HG03064 (cell line): ENCODE measurements around the gene MYF6.

Experiments
- ATAC-seq: cut with Tn5 transposase; IDR thresholded peaks from one replicate; pipeline ENCODE4 v1.9.1; 2021; ENCODE audit warnings: low read depth; ENCODE audit not compliant: unreplicated experiment

The MYF6 gene

DNA sequence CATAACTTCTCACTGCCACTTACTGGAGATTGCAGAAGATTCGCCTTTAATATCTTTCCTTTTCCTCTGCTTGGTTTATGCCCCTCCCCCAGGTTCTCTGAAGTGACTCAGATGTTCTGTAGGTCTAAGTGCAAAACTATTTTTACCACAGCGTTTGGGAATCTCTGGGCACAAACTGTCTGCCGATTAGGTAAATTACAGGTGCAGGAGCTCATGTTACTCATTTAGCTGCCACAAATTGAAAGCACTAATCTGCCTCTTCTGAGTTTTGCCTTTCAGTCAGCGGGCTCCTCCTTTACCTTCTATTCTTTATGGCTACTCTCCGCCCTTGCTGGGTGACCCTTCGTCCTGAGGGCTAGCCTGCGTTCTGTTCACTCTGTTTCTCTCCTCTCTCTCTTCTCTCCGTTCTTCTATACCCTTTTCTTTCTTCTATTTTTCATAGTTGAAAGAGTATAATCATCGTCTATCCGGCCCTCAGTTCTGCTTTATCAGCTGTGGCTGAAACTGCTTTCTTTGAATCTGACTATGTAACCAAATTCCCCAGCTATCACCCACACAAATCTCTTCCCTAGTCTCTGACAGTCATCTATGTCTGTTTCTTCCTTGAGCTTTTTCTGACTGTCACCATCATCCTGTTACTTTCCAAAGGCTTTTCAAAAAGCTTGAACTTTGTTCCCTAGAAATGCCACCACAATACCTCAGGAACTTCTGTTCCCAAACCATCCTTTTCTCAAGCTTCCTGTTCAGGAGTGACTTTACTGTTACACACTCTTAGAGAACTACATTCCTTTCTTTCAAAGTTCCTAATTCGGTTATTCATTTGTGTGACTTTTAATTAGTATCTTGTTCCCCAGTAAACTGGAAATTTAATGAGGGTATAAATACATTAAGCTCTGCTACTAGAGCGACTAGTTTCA, 4.3 kb upstream of the MYF6 start:
- peak; percentile 60 for ATAC-seq

DNA sequence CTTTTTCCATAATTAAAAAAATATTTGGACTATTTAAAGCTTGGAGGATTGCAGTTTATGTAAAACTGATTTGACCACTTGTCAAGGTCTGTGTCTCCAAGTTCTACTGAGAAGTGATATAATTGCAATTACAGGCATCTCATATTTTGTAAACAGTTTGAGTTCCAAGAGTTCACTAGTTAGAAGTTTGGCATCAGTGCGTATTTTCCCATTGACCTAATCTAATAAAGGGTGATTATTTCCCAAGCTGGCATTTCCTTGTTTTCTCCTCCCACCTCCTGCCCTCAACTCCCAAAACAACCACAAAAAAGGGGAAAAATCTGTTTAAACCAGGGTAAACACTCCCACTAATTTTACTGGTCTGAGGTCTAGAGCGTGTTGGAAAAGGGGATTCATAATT, 3.0 kb upstream of the MYF6 start:
- ATAC-seq = no peak

DNA sequence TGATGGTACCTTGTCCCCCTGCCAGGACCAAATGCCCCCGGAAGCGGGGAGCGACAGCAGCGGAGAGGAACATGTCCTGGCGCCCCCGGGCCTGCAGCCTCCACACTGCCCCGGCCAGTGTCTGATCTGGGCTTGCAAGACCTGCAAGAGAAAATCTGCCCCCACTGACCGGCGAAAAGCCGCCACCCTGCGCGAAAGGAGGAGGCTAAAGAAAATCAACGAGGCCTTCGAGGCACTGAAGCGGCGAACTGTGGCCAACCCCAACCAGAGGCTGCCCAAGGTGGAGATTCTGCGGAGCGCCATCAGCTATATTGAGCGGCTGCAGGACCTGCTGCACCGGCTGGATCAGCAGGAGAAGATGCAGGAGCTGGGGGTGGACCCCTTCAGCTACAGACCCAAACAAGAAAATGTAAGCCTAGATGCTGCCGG, 410 bp downstream of the MYF6 start:
- ATAC-seq = no peak

DNA sequence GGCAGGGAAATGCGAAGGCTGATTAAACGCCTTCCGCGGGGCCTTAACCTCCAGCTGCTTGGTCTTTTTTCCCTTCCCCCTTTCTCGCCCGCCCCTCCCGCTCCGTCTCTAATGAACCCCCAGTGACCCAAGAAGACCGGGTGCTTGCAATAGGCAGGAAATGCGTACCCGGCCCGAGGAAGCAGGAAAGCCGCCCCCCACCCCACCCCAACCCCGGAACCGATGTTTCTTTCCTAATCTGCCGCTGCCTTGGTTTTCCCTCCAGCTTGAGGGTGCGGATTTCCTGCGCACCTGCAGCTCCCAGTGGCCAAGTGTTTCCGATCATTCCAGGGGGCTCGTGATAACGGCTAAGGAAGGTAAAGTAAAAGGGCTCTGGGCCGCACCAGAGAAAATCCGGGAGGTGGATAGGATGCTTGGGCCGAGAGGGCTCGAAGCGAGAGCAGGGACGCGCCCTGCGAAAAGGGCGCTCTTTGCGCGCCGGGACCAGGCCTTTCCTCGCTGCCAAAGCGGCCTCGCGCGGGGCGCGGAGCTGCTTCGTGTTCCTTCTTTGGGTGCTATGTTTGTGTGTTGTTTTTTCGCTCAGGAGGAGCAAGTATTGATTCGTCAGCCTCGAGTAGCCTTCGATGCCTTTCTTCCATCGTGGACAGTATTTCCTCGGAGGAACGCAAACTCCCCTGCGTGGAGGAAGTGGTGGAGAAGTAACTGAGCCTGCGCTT, 983 bp downstream of the MYF6 start:
- ATAC-seq = no peak

DNA sequence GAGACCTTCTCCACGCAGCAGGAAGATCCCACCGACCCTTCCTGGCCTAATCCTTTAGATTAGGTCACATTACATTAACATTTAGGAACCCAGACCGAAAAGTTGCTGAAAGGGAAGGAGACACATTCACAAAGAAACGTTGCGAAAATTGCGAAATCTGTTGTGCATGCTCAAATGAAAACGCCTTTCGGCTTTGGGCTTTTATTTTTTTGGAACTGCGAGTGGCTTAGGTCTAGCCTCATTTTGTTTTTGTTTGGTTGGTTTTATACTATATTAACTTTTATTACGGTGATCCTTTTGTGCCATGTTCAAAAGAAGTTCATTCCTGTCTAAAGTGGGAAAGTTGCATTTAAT, 1.5 kb downstream of the MYF6 start:
- no peak for ATAC-seq

DNA sequence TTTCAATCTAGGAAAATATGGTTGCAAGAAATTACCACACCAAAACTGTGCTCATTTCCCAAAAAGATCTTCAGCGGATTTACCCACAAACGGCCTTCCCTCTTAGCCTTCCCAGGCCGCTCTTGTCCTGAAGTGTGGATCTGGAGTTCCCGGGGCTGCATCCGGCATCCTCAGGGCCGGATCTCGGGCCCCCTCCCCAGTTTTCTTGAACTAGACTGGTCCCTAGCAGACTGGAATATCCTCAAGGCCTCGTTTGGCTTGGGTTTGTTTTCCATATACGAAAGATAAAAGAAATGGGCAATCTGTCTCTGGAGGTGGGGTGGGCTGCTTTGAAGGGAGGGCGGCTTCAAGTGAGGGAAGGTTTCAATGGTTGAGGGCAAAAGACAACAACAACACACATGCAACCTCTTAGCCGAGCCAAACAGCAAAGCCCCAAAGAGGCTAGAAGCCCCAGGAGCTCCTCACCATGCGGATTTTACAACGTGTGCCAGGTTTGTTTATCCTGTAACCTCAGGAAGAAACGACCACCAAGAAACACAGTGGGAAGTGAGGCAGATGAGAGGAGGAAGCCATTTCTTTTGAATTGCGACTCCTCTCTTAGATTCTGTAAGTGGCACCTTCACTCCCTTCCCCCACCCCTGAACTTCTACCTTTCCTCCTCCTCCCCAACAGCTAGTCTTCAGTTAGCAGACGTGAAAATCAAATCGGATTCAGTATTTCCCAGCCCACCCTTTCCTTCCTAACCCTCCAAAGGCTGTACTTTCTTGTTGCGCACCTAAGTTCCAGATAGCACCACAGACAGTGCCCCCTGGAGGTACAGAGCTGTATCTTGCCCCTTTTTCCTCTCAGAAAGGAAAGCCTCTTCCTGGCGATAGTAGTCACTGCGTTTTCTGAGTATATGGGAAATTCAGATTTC, 2.6 kb downstream of the MYF6 start:
- no peak for ATAC-seq

DNA sequence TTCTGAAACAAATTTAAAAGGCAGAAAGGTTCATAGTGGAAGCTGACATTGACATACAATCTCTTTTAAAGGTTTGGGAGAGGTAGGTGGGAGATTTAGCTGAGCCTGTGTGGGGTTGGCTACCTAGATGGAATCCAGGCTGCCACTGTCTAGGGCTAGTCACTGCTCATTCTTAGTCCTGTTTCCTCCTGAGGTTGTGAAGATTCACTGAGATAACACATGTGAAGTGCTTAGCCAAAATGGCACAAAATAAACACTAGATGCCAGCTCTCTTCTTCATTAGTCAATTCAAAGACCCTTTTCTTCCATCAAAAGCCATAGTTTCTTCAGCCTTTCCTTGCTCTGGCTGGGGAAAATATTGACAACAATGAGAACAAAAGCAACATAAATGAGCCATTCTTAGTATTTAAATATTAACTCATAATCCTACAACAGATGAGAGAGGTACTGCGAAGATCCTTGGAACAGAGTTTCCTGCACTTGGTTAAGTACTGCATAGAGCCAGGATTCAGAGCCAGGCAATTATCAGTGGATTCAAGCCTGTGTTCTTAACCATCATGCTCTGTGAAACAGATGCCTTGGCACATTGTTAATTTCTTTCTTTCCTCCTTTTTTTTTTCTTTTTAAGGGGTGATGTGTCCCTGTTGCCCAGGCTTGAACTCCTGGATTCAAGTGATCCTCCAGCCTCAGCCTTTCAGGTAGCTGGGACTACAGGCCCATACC, 3.5 kb downstream of the MYF6 start:
- ATAC-seq = no peak

DNA sequence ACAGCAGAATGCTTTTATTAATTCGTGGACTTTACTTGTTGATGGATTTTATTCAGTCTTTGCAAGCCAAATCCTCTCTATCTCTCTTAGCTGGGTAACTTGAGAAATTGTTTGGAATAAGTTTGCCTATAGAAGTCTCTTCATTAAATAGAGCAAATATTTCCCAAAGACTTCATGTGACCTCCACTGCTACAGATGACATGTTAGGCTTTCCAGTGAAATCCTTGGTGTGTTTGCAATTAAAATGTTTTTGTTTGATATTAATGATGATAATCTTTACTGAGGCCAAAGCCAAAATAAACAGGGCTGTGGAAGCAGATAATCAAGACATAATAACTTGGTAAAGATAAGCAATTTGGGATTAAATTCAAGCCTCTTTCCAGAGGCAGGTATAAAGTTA, 4.4 kb downstream of the MYF6 start:
- no peak for ATAC-seq

DNA sequence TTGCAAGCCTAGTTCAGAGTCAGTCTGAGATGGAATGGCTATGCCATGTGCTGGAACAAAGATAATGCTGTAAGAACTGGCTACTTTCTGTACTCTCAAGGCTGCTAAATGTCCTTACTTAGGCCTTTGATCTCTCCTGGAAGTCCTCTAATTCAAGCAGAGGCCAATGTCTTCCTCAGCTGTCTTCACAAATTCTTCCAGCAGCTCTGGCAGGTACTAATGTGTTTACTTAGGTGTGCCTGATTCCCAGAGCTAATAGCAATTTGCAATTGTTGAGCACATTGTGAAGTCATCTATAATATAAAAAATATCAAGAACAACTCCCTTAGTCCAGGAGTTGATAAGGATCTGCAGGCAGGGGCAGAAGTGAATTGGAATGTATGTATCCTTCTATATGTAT, 5.4 kb downstream of the MYF6 start:
- no peak for ATAC-seq

DNA sequence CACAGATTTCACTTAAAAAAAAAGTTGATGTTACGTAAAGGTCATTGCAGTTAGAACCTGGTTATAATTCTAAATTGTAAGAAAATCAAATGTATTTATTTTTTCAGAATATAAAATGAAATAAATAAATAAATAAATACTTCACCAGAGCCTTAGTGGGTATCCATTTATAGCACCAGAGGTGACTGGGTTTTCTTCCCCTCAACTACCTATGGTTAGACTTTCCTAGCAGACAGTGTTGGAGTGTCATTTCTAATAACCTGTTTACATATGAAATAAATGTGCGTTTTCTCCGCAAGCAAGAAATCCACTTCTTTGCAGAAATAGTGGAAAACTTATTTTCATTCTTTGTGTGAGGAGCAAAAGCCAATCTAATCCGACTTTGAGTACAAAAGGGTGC, 6.0 kb downstream of the MYF6 start:
- ATAC-seq = no peak

DNA sequence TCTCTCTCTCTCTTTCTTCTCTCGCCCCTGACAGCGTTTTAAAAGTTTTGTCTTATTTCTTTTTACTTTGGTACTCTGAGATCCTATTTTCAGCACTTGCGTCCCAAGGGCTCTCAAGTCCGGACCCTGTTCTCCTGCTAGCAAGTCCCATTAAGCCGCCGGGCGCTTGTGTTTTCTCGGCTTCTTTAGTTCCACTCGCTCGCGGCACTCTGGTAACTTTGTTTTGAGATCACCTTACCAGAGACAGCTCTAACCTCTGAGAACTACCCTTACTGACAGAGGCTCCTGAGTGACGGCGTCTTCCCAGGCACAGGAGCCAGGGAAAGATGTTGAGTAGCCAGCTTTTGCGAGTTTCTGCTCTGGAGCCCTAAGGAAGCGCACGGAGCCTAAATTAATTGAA, 6.6 kb downstream of the MYF6 start:
- no peak for ATAC-seq

DNA sequence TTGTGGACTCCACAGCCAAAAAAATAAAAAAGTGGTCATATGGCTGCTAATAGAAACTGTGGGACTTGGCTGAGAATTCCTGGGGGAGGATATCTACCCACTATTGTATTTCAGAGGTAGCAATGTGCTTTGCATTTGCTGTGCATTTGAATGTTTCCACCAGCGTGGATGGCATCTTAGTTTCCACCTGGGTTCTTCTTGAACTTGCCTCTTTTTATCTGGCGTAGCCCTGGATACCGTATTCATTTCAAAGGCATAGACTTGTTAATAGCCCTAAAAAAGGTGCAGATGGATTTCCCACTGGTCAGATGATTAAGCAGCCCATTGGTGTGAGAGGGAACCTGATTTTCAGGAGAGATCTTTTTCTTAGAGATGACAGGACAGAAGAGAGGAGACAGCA, 7.4 kb downstream of the MYF6 start:
- ATAC-seq = no peak

DNA sequence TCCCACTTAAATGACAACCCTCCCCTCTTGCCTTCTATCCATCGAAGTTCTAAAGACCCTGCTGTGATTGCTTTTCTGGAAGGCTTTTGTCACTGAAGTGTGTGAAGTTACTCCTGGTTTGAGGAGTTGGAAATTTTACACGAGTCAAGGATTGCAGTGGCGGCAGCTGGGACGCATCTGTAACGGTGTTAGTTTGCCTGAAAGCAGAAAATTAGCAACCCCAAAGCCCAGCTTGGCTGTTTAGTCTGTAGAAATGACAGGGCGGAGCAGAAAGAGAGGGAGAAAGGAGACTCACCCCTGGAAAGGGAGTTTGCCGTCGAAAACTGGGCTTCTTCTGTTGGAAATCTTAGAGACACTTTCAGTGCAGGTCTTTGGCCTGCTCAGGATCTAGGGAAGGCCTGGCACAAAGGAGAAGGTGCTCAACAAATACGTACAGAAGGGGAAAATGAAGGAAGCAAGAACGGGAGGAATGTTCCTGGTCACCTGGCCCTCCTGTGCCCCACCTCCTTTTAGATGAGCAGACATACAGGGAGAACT, 8.3 kb downstream of the MYF6 start:
- ATAC-seq = no peak

DNA sequence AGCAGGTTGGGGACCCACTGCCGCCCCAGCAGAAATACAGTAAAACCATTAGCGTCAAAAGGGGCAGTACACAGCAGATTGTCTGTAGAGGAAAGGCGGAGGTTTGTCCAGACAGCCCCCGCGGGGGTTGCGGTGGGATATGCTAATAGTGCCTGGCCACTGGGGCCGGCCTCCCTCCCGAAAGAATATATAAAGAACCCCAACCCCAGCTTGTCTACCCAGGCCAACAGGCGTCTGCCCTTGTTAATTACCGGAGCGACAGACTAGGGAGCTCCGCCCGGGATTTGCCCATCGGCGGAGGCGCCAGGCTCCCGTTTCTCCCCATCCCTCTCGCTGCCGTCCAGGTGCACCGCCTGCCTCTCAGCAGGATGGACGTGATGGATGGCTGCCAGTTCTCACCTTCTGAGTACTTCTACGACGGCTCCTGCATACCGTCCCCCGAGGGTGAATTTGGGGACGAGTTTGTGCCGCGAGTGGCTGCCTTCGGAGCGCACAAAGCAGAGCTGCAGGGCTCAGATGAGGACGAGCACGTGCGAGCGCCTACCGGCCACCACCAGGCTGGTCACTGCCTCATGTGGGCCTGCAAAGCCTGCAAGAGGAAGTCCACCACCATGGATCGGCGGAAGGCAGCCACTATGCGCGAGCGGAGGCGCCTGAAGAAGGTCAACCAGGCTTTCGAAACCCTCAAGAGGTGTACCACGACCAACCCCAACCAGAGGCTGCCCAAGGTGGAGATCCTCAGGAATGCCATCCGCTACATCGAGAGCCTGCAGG, 9.4 kb downstream of the MYF6 start, which contains the start of gene MYF5:
Gene MYF5, plus strand, starts transcription at position 217 of the 774 bp plus-strand sequence. Its CDS starts 152 bp downstream, at position 369.
- no peak for ATAC-seq

DNA sequence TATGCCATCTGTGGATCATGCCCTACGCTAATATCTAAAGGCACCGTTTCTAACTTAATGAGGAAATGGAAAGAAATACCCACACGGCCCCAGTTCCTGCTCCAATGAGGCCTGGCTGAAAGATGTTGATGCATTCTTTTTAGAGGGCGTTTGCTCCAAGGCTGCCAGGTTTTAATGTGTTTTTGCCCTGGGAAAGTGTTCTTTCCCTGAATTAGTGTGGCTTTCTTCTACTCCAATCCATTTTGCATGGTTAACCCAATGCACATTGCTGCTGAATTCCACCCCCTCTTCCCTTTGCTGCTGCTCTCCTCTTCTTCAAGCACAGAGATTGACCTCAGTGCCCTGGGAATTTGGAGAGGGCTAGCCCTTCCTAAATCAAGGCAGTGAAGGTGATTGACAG, 10.4 kb downstream of the MYF6 start:
- ATAC-seq = no peak

DNA sequence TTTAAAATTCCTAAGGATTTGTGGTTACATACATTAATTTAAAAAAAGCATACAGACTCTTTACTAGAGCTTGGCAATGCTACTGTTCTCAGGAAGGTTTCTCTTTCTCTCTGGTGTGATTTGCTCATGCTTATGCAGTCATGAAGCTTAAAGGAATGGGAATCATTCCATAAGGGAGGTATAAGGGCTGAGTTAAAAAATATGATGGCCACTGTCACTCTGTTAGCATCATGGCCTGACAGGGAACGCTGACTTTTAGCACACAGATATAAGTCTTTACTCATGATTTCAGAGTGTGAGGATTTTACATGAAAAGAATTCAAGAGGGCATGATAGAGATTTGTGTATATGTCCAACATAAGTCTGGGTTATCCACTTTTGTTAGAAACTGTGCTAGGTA, 13.1 kb downstream of the MYF6 start:
- no peak for ATAC-seq

DNA sequence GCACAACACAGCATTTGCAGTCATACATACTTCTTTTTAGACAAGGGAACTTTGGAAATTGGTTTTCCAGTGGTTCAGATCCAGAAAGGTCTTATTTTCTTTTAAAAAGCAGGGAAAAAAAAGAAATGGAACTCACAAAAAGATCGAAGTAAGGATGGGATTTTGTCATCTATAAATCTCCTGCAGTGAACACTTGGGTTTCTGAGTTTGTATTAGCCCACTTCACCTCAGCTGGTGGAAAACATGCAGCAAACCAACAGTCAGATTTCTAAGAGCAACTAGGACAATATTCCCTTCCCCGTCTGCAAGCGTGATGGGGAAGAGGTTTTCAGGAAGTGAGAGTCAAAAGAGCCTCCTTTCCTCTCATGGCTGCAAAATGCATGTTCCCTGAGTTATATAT, 13.9 kb downstream of the MYF6 start:
- no peak for ATAC-seq

DNA sequence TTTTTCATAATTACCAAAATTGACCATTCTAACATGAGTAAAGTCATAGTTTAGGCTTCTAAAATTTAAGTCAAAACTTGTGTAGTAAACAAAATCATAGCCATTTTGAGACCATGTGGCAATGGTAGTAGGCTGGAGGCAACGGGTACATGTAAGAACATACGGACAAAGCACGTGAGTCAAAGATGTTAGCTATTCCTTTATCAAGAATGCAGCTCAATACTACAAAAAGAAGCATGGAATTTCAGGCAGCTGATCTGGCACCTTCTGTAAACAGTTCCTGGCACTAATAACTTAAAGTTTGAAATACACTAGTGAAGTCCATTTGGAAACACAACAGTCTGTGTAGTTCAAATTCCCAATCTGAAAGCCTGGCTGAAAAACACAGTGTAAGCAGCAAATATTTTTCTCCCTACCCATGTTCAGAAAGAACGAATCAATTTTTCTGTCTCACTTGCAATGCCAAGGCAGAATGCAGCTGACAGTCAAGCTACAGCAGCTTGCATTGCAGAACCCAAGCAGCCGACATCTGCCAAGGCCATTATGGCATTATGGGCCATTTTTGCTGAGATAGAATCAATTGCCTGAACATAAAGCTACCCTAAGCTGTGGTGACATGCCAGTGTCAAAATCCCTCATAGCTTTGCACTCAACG, 38.5 kb downstream of the MYF6 start:
- ATAC-seq = no peak

DNA sequence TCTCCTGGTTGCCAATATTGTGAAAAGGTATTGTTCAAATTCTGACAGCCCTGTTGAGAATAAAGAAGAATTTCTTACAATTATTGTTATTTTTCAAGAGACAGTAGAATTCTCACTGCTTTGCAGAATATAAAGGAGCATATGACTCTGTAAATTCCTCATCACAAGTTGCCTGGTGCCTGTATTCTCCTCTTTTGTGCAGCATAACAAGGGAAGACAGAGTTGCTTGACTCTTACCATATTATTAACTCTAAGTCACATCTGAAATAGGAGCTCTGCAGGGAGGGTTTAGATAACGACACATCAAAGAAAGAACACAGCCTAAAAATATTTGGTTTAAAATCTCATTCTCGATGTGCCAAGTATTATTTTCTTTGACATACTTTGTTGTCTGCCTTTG, 40.4 kb downstream of the MYF6 start:
- ATAC-seq = no peak
